HG02973 (cell line): ENCODE results near the gene MACROH2A2.
"Not testable (repeated sequence)": the region's sequence is repeated elsewhere in the genome, so short reads cannot be mapped to it uniquely, and the experiment has no call there.

ENCODE experiments used
- ATAC-seq: cut with Tn5 transposase; IDR thresholded peaks from one replicate; pipeline ENCODE4 v1.9.1; 2021; ENCODE audit warnings: moderate library complexity; ENCODE audit not compliant: unreplicated experiment

Gene MACROH2A2

DNA sequence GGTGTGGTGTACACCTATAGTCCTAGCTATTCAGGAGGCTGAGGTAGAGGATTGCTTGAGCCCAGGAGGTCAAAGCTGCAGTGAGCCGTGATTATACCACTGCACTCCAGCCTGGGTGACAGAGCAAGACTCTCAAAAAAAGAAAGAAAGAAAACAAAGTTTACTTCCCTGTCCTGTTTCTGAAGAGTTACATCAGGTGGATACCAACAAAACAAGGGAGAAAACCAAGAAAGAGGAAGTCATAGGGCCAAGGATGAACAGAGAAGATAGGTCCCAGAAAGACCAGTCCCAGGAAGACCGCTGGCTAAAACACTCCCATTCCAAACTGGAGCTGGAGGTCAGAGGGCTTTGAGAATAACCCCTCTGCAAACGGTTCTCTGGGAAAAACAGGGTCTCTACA lies 13.5 kb downstream of the MACROH2A2 start:
- ATAC-seq: no peak

DNA sequence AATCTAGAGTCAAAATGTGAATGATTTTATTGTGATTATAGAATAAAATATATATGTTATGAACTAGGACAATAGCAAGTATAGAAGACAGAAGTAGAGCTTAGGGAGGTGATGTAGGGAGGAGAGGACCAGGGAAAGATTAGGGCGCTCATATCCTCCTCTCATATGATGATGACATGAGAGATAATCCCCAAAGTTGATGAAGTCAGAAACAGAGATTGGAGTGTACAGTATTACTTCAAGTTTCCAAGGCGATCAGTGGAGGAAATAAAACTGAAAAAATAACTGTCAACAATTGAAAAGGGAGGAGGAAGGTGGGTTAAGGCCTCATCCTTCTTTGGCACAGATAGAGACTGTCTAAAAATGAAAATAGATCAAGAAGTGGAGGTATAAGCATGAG lies 14.9 kb downstream of the MACROH2A2 start:
- ATAC-seq: no peak

DNA sequence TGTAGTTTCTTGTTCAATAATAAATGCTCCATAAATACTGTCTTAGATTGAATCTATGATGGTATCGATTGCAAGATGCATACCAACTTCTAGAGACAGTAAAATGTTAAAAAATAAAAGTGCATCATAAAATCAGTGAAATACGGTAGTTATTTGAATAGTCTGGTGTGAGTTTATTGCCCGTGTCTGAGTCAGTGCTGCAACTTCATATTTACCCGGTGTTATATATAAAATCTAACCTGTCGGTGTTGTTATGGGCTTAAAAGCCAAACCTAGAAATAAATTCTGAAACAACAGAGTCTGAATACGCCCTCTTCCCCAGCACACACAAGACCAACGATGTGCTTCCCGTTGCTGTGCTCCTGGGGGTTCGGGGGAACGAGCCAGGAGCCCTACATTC lies 16.3 kb downstream of the MACROH2A2 start:
- ATAC-seq: no peak

DNA sequence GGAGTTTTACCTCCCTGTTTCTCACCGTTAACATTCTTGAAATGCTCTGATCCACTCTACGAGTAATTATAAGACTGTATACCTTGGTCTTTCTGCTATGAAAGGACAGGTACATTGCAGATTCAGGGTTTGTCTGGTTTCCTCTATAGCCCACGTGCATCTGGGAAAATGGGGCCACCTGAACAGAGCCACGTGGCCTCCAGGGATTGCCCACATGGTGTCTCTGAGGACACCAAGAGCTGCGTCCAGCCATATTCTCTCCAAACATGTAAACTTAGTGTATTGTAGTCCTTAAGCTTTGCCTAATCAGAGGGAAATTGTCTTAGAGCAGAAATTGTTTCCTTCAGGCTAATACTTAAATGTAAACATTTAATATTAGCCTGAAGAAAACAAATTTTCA lies 16.7 kb downstream of the MACROH2A2 start:
- ATAC-seq: no peak

DNA sequence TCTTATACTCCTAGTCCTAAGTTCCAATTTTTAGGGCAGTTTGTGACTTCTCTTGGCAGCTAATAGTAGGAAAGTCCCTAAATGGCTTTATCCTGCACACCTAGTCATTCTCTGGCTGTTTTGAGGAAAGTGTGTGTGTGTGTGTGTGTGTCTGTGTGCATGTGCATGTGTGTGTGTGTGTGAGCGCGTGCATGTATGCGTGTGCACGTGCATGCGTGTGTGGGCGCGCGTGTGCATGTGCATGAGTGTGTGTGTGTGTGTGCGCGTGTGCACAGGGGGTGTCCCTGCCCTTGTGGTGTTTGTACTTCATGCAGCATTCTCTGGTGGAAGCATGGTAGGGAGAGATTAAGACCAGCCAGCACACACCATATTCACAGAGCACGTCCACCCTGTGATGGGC lies 18.2 kb downstream of the MACROH2A2 start:
- no peak for ATAC-seq

DNA sequence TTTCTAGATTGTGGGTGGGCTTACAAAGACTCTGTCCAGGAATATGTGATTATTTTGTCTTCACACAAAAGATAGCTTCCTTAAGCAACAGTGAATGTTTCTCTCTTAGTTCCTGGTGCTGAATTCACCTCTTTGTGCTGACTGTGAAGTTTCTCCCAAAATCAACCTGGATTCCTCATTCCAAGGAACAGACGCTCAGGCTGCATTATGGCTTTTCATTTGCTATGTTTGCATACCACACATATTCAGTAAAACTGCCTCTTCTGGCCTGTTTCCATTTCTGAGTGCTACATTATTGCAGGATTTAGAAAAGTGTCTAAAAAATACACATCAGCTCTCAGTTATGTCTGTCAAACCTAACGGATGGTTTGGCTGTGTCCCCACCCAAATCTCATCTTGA lies 21.5 kb downstream of the MACROH2A2 start:
- no peak for ATAC-seq

DNA sequence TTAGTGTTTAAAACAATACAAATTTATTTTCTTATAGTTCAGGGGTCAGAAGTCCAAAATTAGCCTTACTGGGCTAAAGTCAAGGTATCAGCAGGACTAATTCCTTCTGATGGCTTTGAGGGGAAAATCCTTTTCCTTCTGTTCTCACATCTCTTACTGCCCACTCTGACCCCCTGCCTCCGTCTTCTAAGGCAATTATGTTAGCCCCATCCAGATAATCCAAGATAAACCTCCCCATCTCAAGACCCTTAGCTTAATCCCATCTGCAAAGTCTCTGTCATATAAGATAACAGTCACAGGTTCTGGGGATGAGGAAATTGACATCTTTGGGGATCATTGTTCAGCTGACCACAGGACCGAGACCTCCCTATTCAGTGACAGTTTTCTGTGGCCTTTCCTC lies 22.3 kb downstream of the MACROH2A2 start:
- no peak for ATAC-seq

DNA sequence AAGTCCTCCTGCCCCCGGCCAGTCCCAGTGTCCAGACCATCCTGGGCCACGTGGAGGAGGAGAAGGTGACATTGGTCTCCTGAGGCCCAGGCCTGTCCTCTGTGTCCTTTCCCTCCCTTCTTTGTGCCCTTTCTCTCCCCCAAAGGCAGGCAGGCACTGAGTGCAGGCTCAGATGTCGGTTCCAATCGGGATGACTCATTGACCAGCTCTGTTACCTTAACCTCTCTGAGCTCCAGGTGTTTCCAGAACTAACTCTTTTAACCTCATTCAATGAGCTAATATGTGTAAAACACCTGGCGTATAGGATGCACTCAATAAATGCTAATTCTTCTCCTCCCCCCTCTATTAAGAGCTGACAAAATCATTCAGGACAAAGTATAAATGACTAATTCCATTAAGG lies 25.7 kb downstream of the MACROH2A2 start:
- ATAC-seq: no peak

DNA sequence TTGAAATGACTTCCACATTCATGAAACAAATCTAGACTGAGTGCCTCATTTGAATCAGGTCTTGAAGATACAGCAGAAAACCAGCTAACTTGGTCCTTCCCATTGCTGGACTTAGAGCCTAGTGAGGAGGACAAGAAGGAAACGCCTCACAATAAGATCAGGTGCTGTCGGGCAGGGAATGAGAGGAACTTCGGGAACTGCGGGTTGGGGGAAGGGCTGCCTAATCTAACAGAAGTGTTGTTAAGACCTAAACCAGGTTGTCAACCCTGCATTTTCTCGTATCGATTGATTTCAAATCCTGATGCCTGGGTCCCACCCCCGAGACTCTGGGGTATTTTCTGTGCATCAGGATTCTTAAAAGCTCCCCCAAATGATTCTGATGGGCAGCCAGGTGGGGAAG lies 26.3 kb downstream of the MACROH2A2 start:
- no peak for ATAC-seq

DNA sequence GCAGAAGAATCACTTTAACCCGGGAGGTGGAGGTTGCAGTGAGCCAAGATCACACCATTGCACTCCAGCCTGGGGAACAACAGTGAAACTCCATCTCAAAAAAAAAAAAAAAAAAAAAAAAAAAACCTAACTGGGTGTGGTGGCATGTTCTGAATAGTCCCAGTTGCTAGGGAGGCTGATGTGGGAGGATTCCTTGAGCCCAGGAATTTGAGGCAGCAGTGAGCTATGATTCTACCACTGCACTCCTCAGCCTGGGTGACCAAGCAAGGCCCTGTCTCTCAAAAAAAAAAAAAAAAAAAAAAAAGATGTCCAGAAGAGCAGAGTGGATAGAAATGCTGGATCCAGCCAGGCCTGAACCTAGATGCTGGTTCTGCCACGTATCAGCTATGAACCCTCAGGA lies 28.1 kb downstream of the MACROH2A2 start:
- not testable (repeated sequence) for ATAC-seq

DNA sequence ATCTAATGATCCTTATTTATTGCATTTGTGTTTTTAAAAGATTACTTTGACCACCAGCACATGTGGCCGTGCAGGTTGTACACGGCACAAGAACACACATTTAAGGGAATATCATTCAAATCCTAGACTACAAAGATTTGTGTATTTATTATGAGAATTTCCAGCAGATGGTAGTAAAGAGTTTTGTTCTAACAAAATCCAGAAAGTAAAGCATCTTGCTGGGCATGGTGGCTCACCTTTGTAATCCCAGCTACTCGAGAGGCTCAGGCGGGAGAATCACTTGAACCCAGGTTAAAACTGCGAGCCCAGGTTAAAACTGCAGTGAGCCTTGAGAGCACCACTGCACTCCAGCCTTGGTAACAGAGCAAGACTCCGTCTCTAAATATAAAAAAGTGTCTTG lies 31.5 kb downstream of the MACROH2A2 start:
- no peak for ATAC-seq

DNA sequence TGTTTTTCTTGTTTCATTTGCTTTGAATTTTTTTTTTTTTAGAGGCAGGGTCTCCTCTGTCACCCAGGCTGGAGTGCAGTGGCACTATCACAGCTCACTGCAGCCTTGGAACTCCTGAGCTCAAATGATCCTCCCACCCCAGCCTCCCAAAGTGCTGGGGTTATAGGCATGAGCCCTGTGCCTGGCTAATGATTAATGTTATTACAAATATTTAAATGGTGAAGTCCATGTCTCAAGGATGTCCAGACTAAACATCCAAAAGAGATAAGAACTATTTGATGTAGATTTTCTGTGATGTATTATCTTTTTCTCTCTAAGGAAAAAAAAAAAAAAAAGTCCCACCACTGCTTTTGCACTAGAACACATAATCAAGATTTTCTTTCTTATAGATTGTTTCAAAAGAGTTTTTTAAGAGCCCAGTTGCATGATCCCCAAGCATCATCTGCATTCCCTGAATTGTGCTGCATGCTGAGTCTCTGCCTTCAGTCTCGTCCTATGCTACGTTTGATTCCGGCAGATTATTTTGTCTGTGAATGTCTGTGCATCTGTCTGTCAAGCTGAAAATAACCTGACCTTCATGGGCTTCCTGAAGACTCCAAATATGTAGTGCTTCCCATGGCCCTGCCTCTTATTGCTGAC lies 33.4 kb downstream of the MACROH2A2 start:
- no peak for ATAC-seq

DNA sequence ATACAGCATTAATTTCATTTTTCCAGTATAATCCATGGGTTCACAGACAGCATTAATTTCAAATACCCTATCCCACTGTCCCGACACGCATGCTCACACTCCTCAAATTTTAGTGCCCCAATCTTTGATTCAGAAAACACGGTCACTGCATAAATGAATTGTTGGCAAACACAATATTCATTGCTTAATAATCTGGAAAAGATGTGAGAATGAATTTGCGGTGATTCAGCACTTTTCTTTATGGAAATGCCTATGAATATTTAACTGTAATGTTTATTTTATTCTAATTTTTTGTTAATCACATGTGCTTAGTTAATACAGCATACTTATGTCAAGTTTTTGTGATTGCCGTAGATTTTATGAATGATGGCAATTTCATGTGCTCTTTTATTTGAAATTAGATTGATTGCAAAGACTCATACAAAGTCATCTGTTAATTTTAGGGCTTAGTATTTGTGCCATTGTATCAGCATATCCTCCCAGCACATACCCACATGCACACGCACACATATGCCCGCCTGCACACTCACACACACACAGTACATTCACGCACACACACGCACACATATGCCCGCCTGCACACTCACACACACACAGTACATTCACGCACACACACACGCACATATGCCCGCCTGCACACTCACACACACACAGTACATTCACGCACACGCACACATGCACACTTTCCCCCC lies 35.1 kb downstream of the MACROH2A2 start:
- no peak for ATAC-seq

DNA sequence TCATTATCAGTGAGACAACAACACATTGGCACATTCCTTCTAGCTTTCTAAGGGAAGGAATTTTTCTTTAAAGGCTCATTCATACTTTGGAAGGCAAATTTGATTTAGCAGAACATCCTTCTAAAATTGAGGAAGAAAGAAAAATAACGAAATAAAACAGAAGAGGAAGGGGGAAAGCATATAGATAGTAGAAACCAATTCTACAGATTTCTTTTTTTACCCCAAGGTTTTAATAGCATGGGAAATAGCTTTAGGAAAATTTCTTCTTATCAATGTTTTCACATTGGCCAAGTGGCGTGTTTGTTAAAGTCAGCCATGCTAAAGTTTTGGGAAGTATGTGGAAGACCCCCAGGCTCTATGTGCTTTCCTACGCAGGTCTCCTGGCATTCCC lies 35.7 kb downstream of the MACROH2A2 start:
- no peak for ATAC-seq

DNA sequence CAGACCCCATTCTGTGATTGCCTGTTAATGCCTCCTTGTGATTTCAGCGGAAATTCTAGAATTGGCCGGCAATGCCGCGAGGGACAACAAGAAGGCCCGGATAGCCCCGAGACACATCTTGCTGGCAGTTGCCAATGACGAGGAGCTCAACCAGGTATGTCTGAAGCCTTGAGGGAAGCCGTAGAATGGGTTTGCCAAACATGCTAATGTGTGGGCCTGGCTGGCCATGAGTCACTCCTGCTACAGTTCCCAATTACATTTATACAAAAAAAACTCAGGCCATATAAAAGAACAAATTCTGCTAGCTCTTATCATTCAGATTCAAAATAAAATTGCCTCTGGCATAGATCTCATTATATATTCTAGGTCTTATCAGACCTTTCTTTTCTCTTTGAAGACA lies 37.4 kb downstream of the MACROH2A2 start:
- ATAC-seq: no peak

DNA sequence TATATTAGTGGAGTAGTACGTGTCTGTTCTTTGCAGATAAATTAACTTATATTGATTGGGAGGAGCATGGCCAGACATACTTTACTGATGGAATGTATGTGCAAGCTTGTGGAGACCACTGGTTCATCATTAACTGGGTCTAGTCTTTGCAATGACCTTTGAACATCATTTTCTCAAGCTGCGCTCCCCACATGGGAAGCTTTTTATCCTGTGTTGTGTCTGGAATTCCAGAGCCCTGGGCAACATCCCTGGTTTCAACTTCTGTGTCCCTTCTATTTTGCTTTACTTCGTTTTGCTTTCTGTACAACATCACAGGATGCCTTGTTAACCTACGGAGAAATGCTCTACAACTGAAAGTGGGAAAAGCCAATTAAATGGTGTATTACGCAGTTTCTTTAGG lies 38.3 kb downstream of the MACROH2A2 start:
- ATAC-seq: no peak

DNA sequence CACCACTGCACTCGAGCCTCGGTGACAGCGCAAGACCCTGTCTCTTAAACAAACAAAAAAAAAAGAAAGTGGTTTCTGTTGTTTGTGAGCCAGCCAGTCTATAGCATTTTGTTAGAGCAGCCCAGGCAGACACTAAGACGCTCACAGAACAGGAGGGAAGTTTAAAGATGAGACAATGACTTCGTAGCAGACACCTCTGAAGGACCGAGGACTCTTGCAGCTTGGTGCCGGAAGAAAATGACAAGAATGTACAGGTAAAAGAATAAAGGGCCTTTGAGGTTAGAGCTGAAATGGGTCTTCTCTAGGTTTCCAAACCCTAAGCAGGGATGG lies 39.7 kb downstream of the MACROH2A2 start:
- ATAC-seq: no peak

DNA sequence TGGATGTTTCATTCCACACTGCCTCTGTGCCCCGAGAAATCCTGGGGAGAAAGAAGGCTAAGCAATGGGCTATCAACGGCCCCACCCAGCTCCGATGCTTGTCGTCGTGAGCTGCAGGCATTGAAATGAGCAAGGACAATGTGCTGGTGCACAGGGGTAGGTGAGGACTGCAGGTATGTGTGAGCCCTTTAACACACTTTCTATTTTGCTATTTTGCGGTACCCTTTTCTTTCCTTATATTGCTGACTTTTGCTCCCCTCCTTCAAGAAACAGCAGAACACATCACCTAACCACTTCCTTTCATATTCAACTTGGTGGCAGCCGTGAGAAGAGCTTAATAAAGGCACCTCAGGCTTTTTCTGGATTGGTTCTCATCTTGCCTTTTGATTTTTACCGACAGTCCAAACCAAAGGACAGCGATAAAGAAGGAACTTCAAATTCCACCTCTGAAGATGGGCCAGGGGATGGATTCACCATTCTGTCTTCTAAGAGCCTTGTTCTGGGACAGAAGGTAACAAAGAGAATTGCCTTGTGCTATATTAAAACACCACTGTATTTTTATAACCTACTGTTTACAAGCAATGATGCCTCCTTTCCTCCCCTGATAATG lies 40.8 kb downstream of the MACROH2A2 start:
- no peak for ATAC-seq

DNA sequence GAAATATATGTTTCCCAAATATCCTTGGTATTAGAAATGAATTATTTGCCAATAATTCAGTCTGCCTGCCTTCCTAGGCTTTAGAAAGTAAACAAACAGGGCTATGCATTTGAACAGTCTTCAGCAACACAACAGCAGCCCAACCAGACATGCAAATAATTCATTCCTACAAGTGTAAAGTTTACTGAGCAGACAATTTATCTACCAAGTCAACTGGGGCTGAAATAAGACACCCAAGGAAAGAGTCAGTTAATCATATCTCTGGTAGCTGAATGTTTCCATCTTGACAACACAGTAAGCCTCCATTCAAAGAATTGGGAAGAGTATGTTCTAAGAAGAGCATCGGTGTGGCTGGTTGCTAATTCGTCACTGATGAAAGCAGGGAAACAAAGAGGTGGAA lies 41.6 kb downstream of the MACROH2A2 start:
- ATAC-seq: no peak

DNA sequence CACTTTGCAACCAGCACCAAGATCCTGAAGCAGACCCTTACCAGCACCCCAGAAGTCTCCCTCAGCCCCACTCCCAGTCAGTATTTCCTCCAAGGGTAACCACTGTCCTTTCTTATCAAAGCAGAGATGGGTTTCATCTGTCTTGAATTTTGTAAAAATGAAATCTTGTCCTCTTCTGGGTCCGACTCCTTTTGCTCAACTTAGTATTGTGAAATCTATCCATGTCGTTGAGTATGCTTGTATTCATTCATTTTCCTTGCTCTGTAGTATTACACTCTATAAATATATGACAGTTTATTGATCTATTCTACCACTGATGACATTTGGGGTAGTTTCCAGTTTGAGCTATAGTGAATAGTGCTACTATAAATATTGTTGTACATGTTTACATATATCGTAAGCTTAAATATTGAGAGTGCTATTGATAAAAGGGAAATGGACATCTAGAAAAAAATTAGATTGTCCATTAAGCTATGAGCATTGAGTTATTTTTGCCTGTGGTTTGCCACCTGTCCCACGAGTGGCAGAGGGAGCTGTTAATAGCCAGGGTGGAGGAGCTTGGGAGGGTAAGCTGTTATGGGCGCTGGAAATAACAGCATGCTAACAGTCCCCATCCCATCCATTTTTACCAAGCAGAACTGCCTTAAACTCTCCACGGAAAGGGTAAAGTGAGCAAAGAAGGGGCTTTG lies 43.5 kb downstream of the MACROH2A2 start:
- no peak for ATAC-seq

DNA sequence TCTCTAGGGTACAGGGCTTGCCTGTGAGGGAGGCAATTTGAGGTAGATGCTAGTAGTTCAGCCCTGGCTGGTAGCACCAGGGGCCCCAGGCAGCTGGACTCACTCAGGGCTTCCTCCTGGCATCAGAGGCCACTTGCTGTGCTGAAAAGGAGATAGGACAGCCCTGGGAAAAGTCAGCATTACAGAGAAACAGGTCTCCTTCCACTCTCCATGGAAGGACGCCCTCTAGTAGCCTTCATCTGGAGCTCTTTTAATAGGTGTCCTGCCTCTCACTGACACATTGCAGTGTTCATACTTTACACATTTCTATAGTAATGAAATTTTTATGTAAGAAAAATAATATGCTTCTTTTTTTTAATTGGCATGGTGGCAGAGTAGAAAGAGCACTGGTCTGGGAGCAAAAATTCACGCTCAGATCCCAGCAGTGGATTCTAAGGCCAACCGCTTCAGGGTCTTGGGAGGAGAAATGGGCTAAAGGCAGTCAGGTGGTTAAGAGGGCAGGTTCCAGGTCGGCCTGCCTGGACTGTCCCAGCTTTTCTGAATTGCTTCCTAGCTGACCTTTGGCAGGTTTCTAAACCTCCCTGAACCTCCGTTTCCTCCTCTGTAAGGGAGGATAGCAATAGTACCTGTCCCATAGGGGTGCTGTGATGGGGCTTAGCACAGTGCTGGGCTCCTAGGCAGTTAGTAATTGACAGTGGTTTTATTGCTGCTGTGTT lies 44.2 kb downstream of the MACROH2A2 start:
- ATAC-seq: no peak

DNA sequence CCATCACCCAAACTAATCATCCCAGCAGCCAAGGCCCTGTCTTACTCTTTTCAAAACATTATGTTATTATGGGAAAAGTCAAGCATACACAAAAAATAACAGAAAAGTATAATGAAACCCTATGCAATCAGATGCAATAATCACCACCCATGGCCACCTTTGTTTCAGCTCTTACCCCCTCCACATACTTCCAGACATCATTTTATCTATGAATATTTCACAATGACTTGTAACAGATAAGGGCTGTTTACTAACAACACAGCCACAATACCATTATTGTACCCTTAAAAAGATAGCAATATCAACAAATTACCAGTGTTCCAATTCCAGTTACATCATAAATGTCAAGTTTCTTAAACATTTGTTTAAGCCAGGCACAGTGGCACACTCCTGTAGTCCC lies 44.8 kb downstream of the MACROH2A2 start:
- ATAC-seq: no peak
